Activated CD4-positive, alpha-beta T cell treated with anti-CD3 and anti-CD28 coated beads, Interleukin-2, amount 10 ng/mL, durations not matched to agents 7 days and 5 days (primary cell): ENCODE data around the gene MT3. TPM values are rescaled to one million over a fixed set of nuclear protein-coding genes. Genes with fewer than 3 reads are reported as not detected.

Experiments used
- CTCF ChIA-PET: fragments of 350-600 bp; sonication (Branson Sonifier 250); formaldehyde crosslinking; loops from one replicate; lab custom pipeline; 2021; ENCODE audit warnings: antibody characterized with exemption; lab: Charles Lee
- POLR2A ChIA-PET: fragments of 350-600 bp; sonication (Branson Sonifier 250); formaldehyde crosslinking; loops from one replicate; lab custom pipeline; 2021; ENCODE audit warnings: antibody characterized with exemption; lab: Charles Lee
- DNase-seq: peaks from one replicate; pipeline ENCODE4 v3.0.0-alpha.2; 2020
- H3K27ac Mint-ChIP-seq: one replicate; pipeline ENCODE4 v1.8.0; 2021; ENCODE audit warnings: mild to moderate bottlenecking, moderate library complexity, mixed read lengths
- H3K27me3 Mint-ChIP-seq: one replicate; pipeline ENCODE4 v1.8.0; 2021; ENCODE audit warnings: mixed read lengths
- H3K36me3 Mint-ChIP-seq: one replicate; pipeline ENCODE4 v1.8.0; 2021; ENCODE audit warnings: low read depth, mixed read lengths
- H3K4me1 Mint-ChIP-seq: one replicate; pipeline ENCODE4 v1.8.0; 2021; ENCODE audit warnings: mixed read lengths
- H3K4me3 Mint-ChIP-seq: one replicate; pipeline ENCODE4 v1.8.0; 2021; ENCODE audit warnings: mild to moderate bottlenecking, moderate library complexity, mixed read lengths
- H3K9me3 Mint-ChIP-seq: one replicate; pipeline ENCODE4 v1.8.0; 2021; ENCODE audit warnings: mixed read lengths
- total RNA-seq, 2 experiments: library from RNA; stranded (reverse); gene quantifications; one replicate each; pipeline ENCODE4 v1.2.3, GENCODE V29; 2021

MT3 gene
- total RNA-seq, 2 experiments from 2014 or later = 3.0 to 3.8 TPM

- H3K9me3 Mint-ChIP-seq = no peaks in the 10 kb centered on the region
- H3K27me3 Mint-ChIP-seq = peaks cover 52% of the 10 kb centered on the region
- no peaks in the 10 kb centered on the region for H3K36me3 Mint-ChIP-seq
- DNase-seq = no peak
- CTCF ChIA-PET = no interaction called here
- POLR2A ChIA-PET = no interaction called here
- H3K27ac Mint-ChIP-seq = peak overlapping the region; percentile 69
- H3K4me1 Mint-ChIP-seq = peaks cover 14% of the 10 kb centered on the region
- peak overlapping the region; percentile 78 for H3K4me3 Mint-ChIP-seq
Measured at GRCh38 chr16:56588781-56589140, 567 bp upstream of the MT3 start.

GRCh38 chr16:56591377-56592060, 2.2 kb downstream of the MT3 start:
- no peaks in the 10 kb centered on the region for H3K9me3 Mint-ChIP-seq
- ChIA-PET CTCF (interaction anchor here (1.0 to 1.8 kb wide), 9 partner anchors 9 to 110 kb away, joined by 3 to 9 read pairs (median 5); no protein-coding TSS in a partner anchor), POLR2A (no interaction called here)
- no peak overlapping the region for H3K27ac Mint-ChIP-seq
- H3K4me1 Mint-ChIP-seq = peaks cover 14% of the 10 kb centered on the region
- H3K36me3 Mint-ChIP-seq = no peaks in the 10 kb centered on the region
- H3K4me3 Mint-ChIP-seq = no peak overlapping the region
- DNase-seq = no peak
- H3K27me3 Mint-ChIP-seq = peaks cover 43% of the 10 kb centered on the region

- CTCF ChIA-PET = interaction anchor here (1.0 kb wide), 1 partner anchor 108 kb away, joined by 3 read pairs; no protein-coding TSS in a partner anchor
- Mint-ChIP-seq H3K9me3 (no peaks in the 10 kb centered on the region), H3K4me3 (no peak overlapping the region), H3K36me3 (no peaks in the 10 kb centered on the region), H3K4me1 (peaks cover 21% of the 10 kb centered on the region), H3K27me3 (peaks cover 44% of the 10 kb centered on the region), H3K27ac (no peak overlapping the region)
- POLR2A ChIA-PET = no interaction called here
- DNase-seq = no peak
Measured at GRCh38 chr16:56593573-56594291, 4.4 kb downstream of the MT3 start.

GRCh38 chr16:56594292-56594619, 4.9 kb downstream of the MT3 start:
- peaks cover 18% of the 10 kb centered on the region for H3K4me1 Mint-ChIP-seq
- H3K27me3 Mint-ChIP-seq = peaks cover 41% of the 10 kb centered on the region
- H3K9me3 Mint-ChIP-seq = no peaks in the 10 kb centered on the region
- no peak for DNase-seq
- no peak overlapping the region for H3K27ac Mint-ChIP-seq
- ChIA-PET POLR2A (no interaction called here), CTCF (interaction anchor here (1.0 kb wide), 1 partner anchor 108 kb away, joined by 3 read pairs; no protein-coding TSS in a partner anchor)
- no peak overlapping the region for H3K4me3 Mint-ChIP-seq
- H3K36me3 Mint-ChIP-seq = no peaks in the 10 kb centered on the region

- no peaks in the 10 kb centered on the region for H3K9me3 Mint-ChIP-seq
- CTCF ChIA-PET = interaction anchor here (0.6 to 1.7 kb wide), 9 partner anchors 9 to 106 kb away, joined by 3 to 7 read pairs (median 4); partner anchors contain the start of gene MT1E
- no peak overlapping the region for H3K27ac Mint-ChIP-seq
- DNase-seq = peak; percentile 50
- H3K27me3 Mint-ChIP-seq = peaks cover 35% of the 10 kb centered on the region
- no peaks in the 10 kb centered on the region for H3K36me3 Mint-ChIP-seq
- no peak overlapping the region for H3K4me3 Mint-ChIP-seq
- POLR2A ChIA-PET = no interaction called here
- peaks cover 19% of the 10 kb centered on the region for H3K4me1 Mint-ChIP-seq
Measured at GRCh38 chr16:56600398-56600999, 11.2 kb downstream of the MT3 start.

GRCh38 chr16:56601325-56601724, 12.0 kb downstream of the MT3 start:
- Mint-ChIP-seq H3K27me3 (peaks cover 29% of the 10 kb centered on the region), H3K4me1 (peaks cover 19% of the 10 kb centered on the region)
- POLR2A ChIA-PET = no interaction called here

GRCh38 chr16:56603589-56603988, 14.3 kb downstream of the MT3 start:
- Mint-ChIP-seq H3K27ac (no peak overlapping the region), H3K36me3 (no peaks in the 10 kb centered on the region), H3K27me3 (peaks cover 14% of the 10 kb centered on the region), H3K9me3 (no peaks in the 10 kb centered on the region), H3K4me1 (peaks cover 29% of the 10 kb centered on the region), H3K4me3 (no peak overlapping the region)
- DNase-seq = peak; percentile 38
- ChIA-PET CTCF (interaction anchor here (0.7 to 3.1 kb wide), 4 partner anchors 39 to 98 kb away, joined by 3 to 12 read pairs (median 4); no protein-coding TSS in a partner anchor), POLR2A (interaction anchor here (0.6 kb wide), 1 partner anchor 309 kb away, joined by 3 read pairs; no protein-coding TSS in a partner anchor)

More at GRCh38 chr16:56601325-56601724, 12.0 kb downstream of the MT3 start:
- no peaks in the 10 kb centered on the region for H3K36me3 Mint-ChIP-seq
- H3K27ac Mint-ChIP-seq = no peak overlapping the region
- H3K9me3 Mint-ChIP-seq = no peaks in the 10 kb centered on the region
- CTCF ChIA-PET = interaction anchor here (1.0 to 1.9 kb wide), 6 partner anchors 10 to 25 kb away, joined by 3 to 7 read pairs (median 4); no protein-coding TSS in a partner anchor
- no peak overlapping the region for H3K4me3 Mint-ChIP-seq
- DNase-seq = no peak

GRCh38 chr16:56604966-56605365, 15.6 kb downstream of the MT3 start:
- POLR2A ChIA-PET = no interaction called here
- no peaks in the 10 kb centered on the region for H3K9me3 Mint-ChIP-seq
- no peak for DNase-seq
- H3K27ac Mint-ChIP-seq = no peak overlapping the region
- CTCF ChIA-PET = interaction anchor here (0.6 to 3.1 kb wide), 8 partner anchors 9 to 403 kb away, joined by 3 to 12 read pairs (median 4); no protein-coding TSS in a partner anchor
- H3K4me3 Mint-ChIP-seq = no peak overlapping the region
- peaks cover 33% of the 10 kb centered on the region for H3K4me1 Mint-ChIP-seq
- H3K36me3 Mint-ChIP-seq = peaks cover 3% of the 10 kb centered on the region
- peaks cover 14% of the 10 kb centered on the region for H3K27me3 Mint-ChIP-seq

- Mint-ChIP-seq H3K27me3 (peaks cover 9% of the 10 kb centered on the region), H3K36me3 (peaks cover 3% of the 10 kb centered on the region), H3K4me3 (no peak overlapping the region), H3K4me1 (peaks cover 35% of the 10 kb centered on the region), H3K27ac (no peak overlapping the region), H3K9me3 (no peaks in the 10 kb centered on the region)
- ChIA-PET CTCF (interaction anchor here (0.6 to 3.1 kb wide), 8 partner anchors 8 to 402 kb away, joined by 3 to 12 read pairs (median 4); no protein-coding TSS in a partner anchor), POLR2A (no interaction called here)
- DNase-seq = no peak
Measured at GRCh38 chr16:56605475-56605874, 16.1 kb downstream of the MT3 start.

- ChIA-PET CTCF (interaction anchor here (1.2 to 3.1 kb wide), 5 partner anchors 14 to 110 kb away, joined by 3 to 12 read pairs (median 4); no protein-coding TSS in a partner anchor), POLR2A (no interaction called here)
- Mint-ChIP-seq H3K9me3 (no peaks in the 10 kb centered on the region), H3K4me1 (peaks cover 39% of the 10 kb centered on the region), H3K36me3 (peaks cover 3% of the 10 kb centered on the region), H3K27me3 (peaks cover 7% of the 10 kb centered on the region), H3K4me3 (no peak overlapping the region), H3K27ac (no peak overlapping the region)
- no peak for DNase-seq
Measured at GRCh38 chr16:56606071-56606475, 16.7 kb downstream of the MT3 start.

- POLR2A ChIA-PET = no interaction called here
- Mint-ChIP-seq H3K4me1 (peaks cover 44% of the 10 kb centered on the region), H3K27ac (peak overlapping the region; percentile 91), H3K27me3 (peaks cover 6% of the 10 kb centered on the region), H3K4me3 (no peak overlapping the region), H3K36me3 (peaks cover 3% of the 10 kb centered on the region), H3K9me3 (no peaks in the 10 kb centered on the region)
- CTCF ChIA-PET = interaction anchor here (1.2 to 2.1 kb wide), 4 partner anchors 15 to 43 kb away, joined by 3 to 7 read pairs (median 4); no protein-coding TSS in a partner anchor
- DNase-seq = no peak
Measured at GRCh38 chr16:56606476-56607108, 17.3 kb downstream of the MT3 start.

GRCh38 chr16:56607109-56607618, 17.8 kb downstream of the MT3 start:
- peaks cover 3% of the 10 kb centered on the region for H3K36me3 Mint-ChIP-seq
- peak; percentile 38 for DNase-seq
- peak overlapping the region; percentile 12 for H3K4me3 Mint-ChIP-seq
- H3K27ac Mint-ChIP-seq = peak overlapping the region; percentile 91
- ChIA-PET POLR2A (no interaction called here), CTCF (interaction anchor here (1.2 to 2.1 kb wide), 5 partner anchors 15 to 44 kb away, joined by 3 to 7 read pairs (median 4); no protein-coding TSS in a partner anchor)
- H3K27me3 Mint-ChIP-seq = peaks cover 1% of the 10 kb centered on the region
- peaks cover 47% of the 10 kb centered on the region for H3K4me1 Mint-ChIP-seq
- H3K9me3 Mint-ChIP-seq = no peaks in the 10 kb centered on the region
